Muscle of leg (tissue), 11 donors: ENCODE data around the gene MAGI1. TPM values are rescaled to one million over a fixed set of nuclear protein-coding genes. Genes with fewer than 3 reads are reported as not detected.

Experiments
- DNase-seq: peaks from one replicate; pipeline ENCODE4 v3.0.0; 2013
- H3K27ac ChIP-seq: one replicate; pipeline ENCODE4 v1.5.1; 2013; ENCODE audit warnings: mild to moderate bottlenecking, low read length, control low read depth
- H3K27me3 ChIP-seq: one replicate; pipeline ENCODE4 v1.6.1; 2013; ENCODE audit warnings: low read length; ENCODE audit not compliant: control insufficient read depth, insufficient read depth
- H3K36me3 ChIP-seq: one replicate; pipeline ENCODE4 v1.6.1; 2013; ENCODE audit warnings: low read length; ENCODE audit not compliant: control insufficient read depth, insufficient read depth
- H3K4me1 ChIP-seq: one replicate; pipeline ENCODE4 v1.6.1; 2013; ENCODE audit warnings: low read length; ENCODE audit not compliant: control insufficient read depth, insufficient read depth
- H3K4me3 ChIP-seq: one replicate; pipeline ENCODE4 v1.5.1; 2013; ENCODE audit warnings: low read length, control low read depth
- H3K9me3 ChIP-seq: replicated peaks from 2 replicates; pipeline ENCODE4 v1.6.1; 2013; ENCODE audit warnings: low read depth, low read length; ENCODE audit not compliant: control insufficient read depth
- WGBS: methylation state at CpG from one replicate; pipeline ENCODE4 v1.1.5; 2013; ENCODE audit warnings: missing lambda C conversion rate; ENCODE audit not compliant: insufficient coverage; 5-methylcytosine and 5-hydroxymethylcytosine counted together
- polyA plus RNA-seq, 8 donors: library from polyadenylated mRNA; unstranded; fragments of 120-200 nt; gene quantifications; one replicate each; pipeline versions ENCODE4 v1.2.1 to v1.2.3, GENCODE V29; 2013; ENCODE audit warnings: inconsistent platforms in 1 of 8, low replicate concordance in 1 of 8; ENCODE audit not compliant: insufficient read length in 8 of 8, insufficient read depth in 1 of 8
- total RNA-seq: library from RNA; stranded (reverse); fragments of 120-200 nt; gene quantifications from one replicate; pipeline ENCODE4 v1.2.4, GENCODE V29; 2013

The MAGI1 gene
- total and polyA plus RNA-seq, 9 donors = 10.0 to 16.8 (median 12.0) TPM

GRCh38 chr3:65961128-65961527 is 77.6 kb downstream of the MAGI1 start:
- Histone ChIP-seq H3K27ac (peak overlapping the region; percentile 37), H3K36me3 (no peaks in the 10 kb centered on the region), H3K4me1 (no peaks in the 10 kb centered on the region), H3K9me3 (no peaks in the 10 kb centered on the region), H3K27me3 (no peaks in the 10 kb centered on the region), H3K4me3 (no peak overlapping the region)
- WGBS = 88% methylated on average over 2 of the region's 2 CpGs
- DNase-seq = no peak

- no peaks in the 10 kb centered on the region for H3K4me1 ChIP-seq
- no CpG with 5 or more reads among the region's 6 CpGs for WGBS
- DNase-seq = peak; percentile 28
- no peak overlapping the region for H3K27ac ChIP-seq
- H3K27me3 ChIP-seq = no peaks in the 10 kb centered on the region
- no peaks in the 10 kb centered on the region for H3K36me3 ChIP-seq
- H3K9me3 ChIP-seq = no peaks in the 10 kb centered on the region
- H3K4me3 ChIP-seq = no peak overlapping the region
Observed at GRCh38 chr3:65960087-65960486, 78.6 kb downstream of the MAGI1 start.

GRCh38 chr3:65958216-65958615 is 80.5 kb downstream of the MAGI1 start:
- peaks cover 9% of the 10 kb centered on the region for H3K4me1 ChIP-seq
- DNase-seq = no peak
- H3K9me3 ChIP-seq = no peaks in the 10 kb centered on the region
- no peaks in the 10 kb centered on the region for H3K36me3 ChIP-seq
- no peak overlapping the region for H3K27ac ChIP-seq
- WGBS = 92% methylated on average over 2 of the region's 2 CpGs
- no peak overlapping the region for H3K4me3 ChIP-seq
- no peaks in the 10 kb centered on the region for H3K27me3 ChIP-seq

- WGBS = no CpG with 5 or more reads among the region's 10 CpGs
- Histone ChIP-seq H3K4me1 (peaks cover 13% of the 10 kb centered on the region), H3K27me3 (no peaks in the 10 kb centered on the region), H3K9me3 (no peaks in the 10 kb centered on the region), H3K4me3 (no peak overlapping the region), H3K36me3 (no peaks in the 10 kb centered on the region), H3K27ac (no peak overlapping the region)
- DNase-seq = no peak
Observed at GRCh38 chr3:65955792-65956477, 82.8 kb downstream of the MAGI1 start.

GRCh38 chr3:65953881-65954733 is 84.6 kb downstream of the MAGI1 start:
- peak; percentile 26 for DNase-seq

GRCh38 chr3:65953301-65953812 is 85.4 kb downstream of the MAGI1 start:
- Histone ChIP-seq H3K9me3 (no peaks in the 10 kb centered on the region), H3K36me3 (no peaks in the 10 kb centered on the region), H3K4me3 (no peak overlapping the region), H3K27me3 (no peaks in the 10 kb centered on the region), H3K27ac (peak overlapping the region; percentile 72), H3K4me1 (peaks cover 13% of the 10 kb centered on the region)
- 69% methylated on average over 3 of the region's 5 CpGs for WGBS
- no peak for DNase-seq

More at GRCh38 chr3:65953881-65954733, 84.6 kb downstream of the MAGI1 start:
- H3K9me3 ChIP-seq = no peaks in the 10 kb centered on the region
- peak overlapping the region; percentile 72 for H3K27ac ChIP-seq
- no peak overlapping the region for H3K4me3 ChIP-seq
- no peaks in the 10 kb centered on the region for H3K36me3 ChIP-seq
- H3K4me1 ChIP-seq = peaks cover 13% of the 10 kb centered on the region
- 33% methylated on average over 7 of the region's 16 CpGs for WGBS
- H3K27me3 ChIP-seq = no peaks in the 10 kb centered on the region

- Histone ChIP-seq H3K4me3 (no peak overlapping the region), H3K36me3 (no peaks in the 10 kb centered on the region), H3K27me3 (no peaks in the 10 kb centered on the region), H3K27ac (peak overlapping the region; percentile 72), H3K9me3 (no peaks in the 10 kb centered on the region), H3K4me1 (peaks cover 13% of the 10 kb centered on the region)
- WGBS = no CpG with 5 or more reads among the region's 1 CpG
- no peak for DNase-seq
Observed at GRCh38 chr3:65952842-65953241, 85.9 kb downstream of the MAGI1 start.

- H3K27me3 ChIP-seq = no peaks in the 10 kb centered on the region
- no peaks in the 10 kb centered on the region for H3K9me3 ChIP-seq
- H3K4me3 ChIP-seq = no peak overlapping the region
- peak overlapping the region; percentile 44 for H3K27ac ChIP-seq
- H3K36me3 ChIP-seq = no peaks in the 10 kb centered on the region
- no CpG with 5 or more reads among the region's 4 CpGs for WGBS
- no peak for DNase-seq
- H3K4me1 ChIP-seq = peaks cover 13% of the 10 kb centered on the region
Observed at GRCh38 chr3:65951836-65952505, 86.7 kb downstream of the MAGI1 start.

- no peaks in the 10 kb centered on the region for H3K36me3 ChIP-seq
- H3K27me3 ChIP-seq = no peaks in the 10 kb centered on the region
- 20% methylated on average over 1 of the region's 7 CpGs for WGBS
- H3K27ac ChIP-seq = no peak overlapping the region
- peaks cover 13% of the 10 kb centered on the region for H3K4me1 ChIP-seq
- DNase-seq = no peak
- H3K4me3 ChIP-seq = no peak overlapping the region
- H3K9me3 ChIP-seq = no peaks in the 10 kb centered on the region
Observed at GRCh38 chr3:65950340-65951326, 88.1 kb downstream of the MAGI1 start.
